Osteoblast (primary cell): ENCODE measurements around the gene CPED1. TPM values are rescaled to one million over a fixed set of nuclear protein-coding genes. Genes with fewer than 3 reads are reported as not detected.

ENCODE experiments used
- DNase-seq: peaks from one replicate; pipeline ENCODE4 v3.0.0; 2011; ENCODE audit warnings: low spot score, mixed read lengths; ENCODE audit not compliant: insufficient read length; ENCODE audit errors: missing footprints
- H2AFZ ChIP-seq: 2 replicates; pipeline ENCODE4 v1.6.0; 2011; ENCODE audit warnings: mild to moderate bottlenecking, low read length
- H3K27ac ChIP-seq: 2 replicates; pipeline ENCODE4 v1.5.1; 2011; ENCODE audit warnings: mild to moderate bottlenecking, low read depth, low read length, moderate library complexity
- H3K27me3 ChIP-seq: 2 replicates; pipeline ENCODE4 v1.6.0; 2012; ENCODE audit warnings: mild to moderate bottlenecking, control low read depth, inconsistent platforms, low read length, moderate library complexity; ENCODE audit not compliant: insufficient read depth
- H3K36me3 ChIP-seq: 2 replicates; pipeline ENCODE4 v1.5.1; 2011; ENCODE audit warnings: mild to moderate bottlenecking, low read length, control low read depth, moderate library complexity; ENCODE audit not compliant: insufficient read depth
- H3K4me1 ChIP-seq: 2 replicates; pipeline ENCODE4 v1.5.1; 2011; ENCODE audit warnings: mild to moderate bottlenecking, low read length, control low read depth, moderate library complexity; ENCODE audit not compliant: insufficient read depth
- H3K4me2 ChIP-seq: 2 replicates; pipeline ENCODE4 v1.6.0; 2011; ENCODE audit warnings: mild to moderate bottlenecking, low read length; ENCODE audit not compliant: insufficient read depth
- H3K4me3 ChIP-seq: fragments of 200-600 bp; sonication (generic); 3 replicates; pipeline ENCODE4 v1.5.1; 2012; ENCODE audit warnings: mild to moderate bottlenecking, low read length, inconsistent platforms; ENCODE audit not compliant: insufficient read depth
- H3K79me2 ChIP-seq: 2 replicates; pipeline ENCODE4 v1.6.0; 2012; ENCODE audit warnings: mild to moderate bottlenecking, low read length, control low read depth, inconsistent platforms; ENCODE audit not compliant: insufficient read depth
- H3K9me3 ChIP-seq: 2 replicates; pipeline ENCODE4 v1.5.1; 2011; ENCODE audit warnings: low read depth, low read length, control low read depth
- H4K20me1 ChIP-seq: 2 replicates; pipeline ENCODE4 v1.6.0; 2012; ENCODE audit warnings: mild to moderate bottlenecking, low read length, control low read depth; ENCODE audit not compliant: insufficient read depth
- CTCF ChIP-seq: IDR thresholded peaks from 2 replicates; pipeline ENCODE4 v1.5.1; 2011; ENCODE audit warnings: mild to moderate bottlenecking, low read depth, low read length, moderate library complexity; ENCODE audit errors: extremely low read depth
- total RNA-seq: library from RNA; depleted of rRNA; stranded (reverse); fragments of >200 nt; gene quantifications from 2 replicates; pipeline ENCODE4 v1.2.3, GENCODE V29; 2012

CPED1 gene
- total RNA-seq, 1 donor, result 30.8 TPM

- no peaks in the 10 kb centered on the region for H3K9me3 ChIP-seq
- H3K4me2 ChIP-seq, result no peak overlapping the region
- no peaks in the 10 kb centered on the region for H3K36me3 ChIP-seq
- H3K27me3 ChIP-seq, result no peaks in the 10 kb centered on the region
- H4K20me1 ChIP-seq, result no peaks in the 10 kb centered on the region
- no peak overlapping the region for H3K4me3 ChIP-seq
- peaks cover 35% of the 10 kb centered on the region for H3K4me1 ChIP-seq
- no peak for DNase-seq
- H2AFZ ChIP-seq, result no peak overlapping the region
- H3K79me2 ChIP-seq, result peaks cover 9% of the 10 kb centered on the region
- TF ChIP-seq CTCF, result no peak
- no peak overlapping the region for H3K27ac ChIP-seq
Measured at GRCh38 chr7:120985130-120985758, 3.3 kb upstream of the CPED1 start.

GRCh38 chr7:120985839-120986238 lies 2.7 kb upstream of the CPED1 start:
- H3K4me2 ChIP-seq, result no peak overlapping the region
- H4K20me1 ChIP-seq, result no peaks in the 10 kb centered on the region
- H3K27me3 ChIP-seq, result no peaks in the 10 kb centered on the region
- peaks cover 34% of the 10 kb centered on the region for H3K4me1 ChIP-seq
- H2AFZ ChIP-seq, result no peak overlapping the region
- H3K27ac ChIP-seq, result no peak overlapping the region
- no peak for DNase-seq
- H3K79me2 ChIP-seq, result peaks cover 15% of the 10 kb centered on the region
- no peaks in the 10 kb centered on the region for H3K9me3 ChIP-seq
- no peak for TF ChIP-seq CTCF
- H3K4me3 ChIP-seq, result no peak overlapping the region
- H3K36me3 ChIP-seq, result no peaks in the 10 kb centered on the region

- no peak overlapping the region for H3K4me3 ChIP-seq
- H3K9me3 ChIP-seq, result no peaks in the 10 kb centered on the region
- H2AFZ ChIP-seq, result no peak overlapping the region
- H3K4me2 ChIP-seq, result no peak overlapping the region
- H3K27ac ChIP-seq, result no peak overlapping the region
- no peak for TF ChIP-seq CTCF
- H3K4me1 ChIP-seq, result peaks cover 28% of the 10 kb centered on the region
- no peaks in the 10 kb centered on the region for H4K20me1 ChIP-seq
- no peaks in the 10 kb centered on the region for H3K36me3 ChIP-seq
- DNase-seq, result no peak
- peaks cover 15% of the 10 kb centered on the region for H3K79me2 ChIP-seq
- H3K27me3 ChIP-seq, result no peaks in the 10 kb centered on the region
Measured at GRCh38 chr7:120986650-120987049, 1.9 kb upstream of the CPED1 start.

GRCh38 chr7:120987280-120987679 lies 1.2 kb upstream of the CPED1 start:
- Histone ChIP-seq H3K27me3 (no peaks in the 10 kb centered on the region), H3K79me2 (peaks cover 19% of the 10 kb centered on the region), H3K9me3 (no peaks in the 10 kb centered on the region), H3K4me2 (peak overlapping the region; percentile 99), H4K20me1 (no peaks in the 10 kb centered on the region), H3K27ac (no peak overlapping the region), H3K4me3 (no peak overlapping the region), H3K36me3 (no peaks in the 10 kb centered on the region), H2AFZ (no peak overlapping the region), H3K4me1 (peaks cover 28% of the 10 kb centered on the region)
- no peak for DNase-seq
- TF ChIP-seq CTCF, result no peak
